HL-60 (cell line): ENCODE data around the gene ANO8.
A peak's percentile ranks its signal among the peaks of the same experiment; 100 is the strongest.
"Not testable (repeated sequence)": the region's sequence is repeated elsewhere in the genome, so short reads cannot be mapped to it uniquely, and the experiment has no call there.

Source experiments
- DNase-seq, 2 experiments: peaks; one replicate each; pipeline ENCODE4 v3.0.0-alpha.2; 2010 to 2020; ENCODE audit warnings: low read depth in 1 of 2, low spot score in 1 of 2
- H3K27ac ChIP-seq: fragments of 250-450 bp; sonication (Bioruptor Pico); replicated peaks from 2 replicates; pipeline ENCODE4 v1.5.1; 2020; ENCODE audit warnings: mild to moderate bottlenecking, moderate library complexity
- H3K27me3 ChIP-seq: fragments of 250-450 bp; sonication (Bioruptor Pico); 2 replicates; pipeline ENCODE4 v1.5.1; 2021; ENCODE audit warnings: mild to moderate bottlenecking, moderate library complexity; ENCODE audit not compliant: insufficient read depth, poor library complexity, severe bottlenecking
- H3K4me3 ChIP-seq: replicated peaks from 2 replicates; pipeline ENCODE4 v1.5.1; 2011; ENCODE audit warnings: mild to moderate bottlenecking, control low read depth, low read length; ENCODE audit not compliant: insufficient read depth
- CTCF ChIP-seq: IDR thresholded peaks from one replicate; pipeline ENCODE4 v1.5.1; 2011; ENCODE audit warnings: low read length, control low read depth, inconsistent platforms; ENCODE audit not compliant: insufficient read depth
- GABPA ChIP-seq: IDR thresholded peaks from 2 replicates; pipeline ENCODE4 v1.6.1; 2012; ENCODE audit warnings: low read depth
- POLR2AphosphoS5 ChIP-seq: IDR thresholded peaks from 2 replicates; pipeline ENCODE4 v1.6.1; 2012; ENCODE audit warnings: low read depth
- SPI1 ChIP-seq: IDR thresholded peaks from 2 replicates; pipeline ENCODE4 v1.6.1; 2012; ENCODE audit warnings: low read depth, mild to moderate bottlenecking, borderline replicate concordance
- TF ChIP-seq, protein P1 (sequence below): IDR thresholded peaks from 2 replicates; pipeline ENCODE4 v1.6.1; 2012; ENCODE audit warnings: low read depth; ENCODE audit not compliant: insufficient replicate concordance

Gene ANO8

DNA sequence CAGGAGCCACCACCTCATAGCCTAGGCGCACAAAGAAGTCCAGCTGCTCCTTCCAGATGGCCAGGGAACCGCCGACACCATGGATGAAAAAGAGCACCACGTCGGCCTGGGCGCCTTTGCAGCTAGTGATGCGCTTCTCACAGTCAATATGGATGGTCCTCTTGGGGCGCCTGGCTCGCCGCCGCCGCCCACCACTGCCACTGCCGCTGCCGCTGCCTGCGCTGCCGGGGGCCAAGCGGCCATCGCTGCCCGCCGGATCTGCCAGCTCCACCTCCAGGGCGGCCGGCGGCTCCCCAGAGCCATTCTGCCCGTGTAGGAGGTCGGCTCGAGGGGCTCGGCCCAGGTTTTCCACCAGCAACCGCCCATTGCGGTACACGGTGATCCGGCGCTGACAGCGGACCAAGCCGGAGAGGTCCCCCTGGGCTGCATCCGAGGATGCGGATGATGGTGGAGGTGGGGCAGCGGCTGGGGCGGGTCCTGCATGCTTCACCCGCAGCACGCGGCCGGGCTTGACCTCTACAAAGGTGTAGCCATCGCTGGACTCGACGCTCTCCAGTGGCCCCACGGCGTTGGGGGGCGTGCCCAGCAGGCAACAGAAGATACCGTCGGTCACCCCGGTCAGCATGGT is 33.5 kb downstream of the ANO8 start:
- no peak overlapping the region for H3K4me3 ChIP-seq
- no peak overlapping the region for H3K27ac ChIP-seq
- TF ChIP-seq SPI1 (no peak), CTCF (no peak), GABPA (no peak), POLR2AphosphoS5 (no peak)
- TF ChIP-seq, protein P1, sequence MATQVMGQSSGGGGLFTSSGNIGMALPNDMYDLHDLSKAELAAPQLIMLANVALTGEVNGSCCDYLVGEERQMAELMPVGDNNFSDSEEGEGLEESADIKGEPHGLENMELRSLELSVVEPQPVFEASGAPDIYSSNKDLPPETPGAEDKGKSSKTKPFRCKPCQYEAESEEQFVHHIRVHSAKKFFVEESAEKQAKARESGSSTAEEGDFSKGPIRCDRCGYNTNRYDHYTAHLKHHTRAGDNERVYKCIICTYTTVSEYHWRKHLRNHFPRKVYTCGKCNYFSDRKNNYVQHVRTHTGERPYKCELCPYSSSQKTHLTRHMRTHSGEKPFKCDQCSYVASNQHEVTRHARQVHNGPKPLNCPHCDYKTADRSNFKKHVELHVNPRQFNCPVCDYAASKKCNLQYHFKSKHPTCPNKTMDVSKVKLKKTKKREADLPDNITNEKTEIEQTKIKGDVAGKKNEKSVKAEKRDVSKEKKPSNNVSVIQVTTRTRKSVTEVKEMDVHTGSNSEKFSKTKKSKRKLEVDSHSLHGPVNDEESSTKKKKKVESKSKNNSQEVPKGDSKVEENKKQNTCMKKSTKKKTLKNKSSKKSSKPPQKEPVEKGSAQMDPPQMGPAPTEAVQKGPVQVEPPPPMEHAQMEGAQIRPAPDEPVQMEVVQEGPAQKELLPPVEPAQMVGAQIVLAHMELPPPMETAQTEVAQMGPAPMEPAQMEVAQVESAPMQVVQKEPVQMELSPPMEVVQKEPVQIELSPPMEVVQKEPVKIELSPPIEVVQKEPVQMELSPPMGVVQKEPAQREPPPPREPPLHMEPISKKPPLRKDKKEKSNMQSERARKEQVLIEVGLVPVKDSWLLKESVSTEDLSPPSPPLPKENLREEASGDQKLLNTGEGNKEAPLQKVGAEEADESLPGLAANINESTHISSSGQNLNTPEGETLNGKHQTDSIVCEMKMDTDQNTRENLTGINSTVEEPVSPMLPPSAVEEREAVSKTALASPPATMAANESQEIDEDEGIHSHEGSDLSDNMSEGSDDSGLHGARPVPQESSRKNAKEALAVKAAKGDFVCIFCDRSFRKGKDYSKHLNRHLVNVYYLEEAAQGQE, result no peak
- DNase-seq, result no peak
- no peaks in the 10 kb centered on the region for H3K27me3 ChIP-seq

GRCh38 chr19:17296976-17297375 is 37.7 kb downstream of the ANO8 start:
- Histone ChIP-seq H3K27ac (no peak overlapping the region), H3K4me3 (no peak overlapping the region), H3K27me3 (no peaks in the 10 kb centered on the region)
- TF ChIP-seq POLR2AphosphoS5 (no peak), SPI1 (no peak), GABPA (no peak), CTCF (no peak)
- TF ChIP-seq, protein P1, result no peak
- DNase-seq, result no peak

DNA sequence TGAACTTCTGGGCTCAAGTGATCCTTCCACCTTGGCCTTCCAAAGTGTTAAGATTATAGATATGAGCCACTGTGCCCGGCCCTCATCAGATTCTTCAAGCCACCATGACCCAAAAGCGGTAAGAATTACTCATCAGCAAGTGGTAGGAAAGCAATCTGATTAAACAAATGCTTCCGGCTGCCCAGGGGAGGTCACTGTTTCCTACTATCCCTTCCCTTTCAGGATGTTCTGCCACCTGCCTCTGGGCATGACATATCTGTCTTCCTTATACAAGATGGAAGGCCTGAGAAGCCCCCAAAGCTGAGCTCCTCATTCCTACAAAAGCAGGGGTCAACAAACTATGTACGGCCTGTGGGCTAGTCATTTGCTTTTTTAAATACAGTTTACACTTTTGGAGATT is 38.4 kb downstream of the ANO8 start:
- no peak overlapping the region for H3K27ac ChIP-seq
- no peak overlapping the region for H3K4me3 ChIP-seq
- TF ChIP-seq, protein P1, result no peak
- TF ChIP-seq SPI1 (no peak), CTCF (no peak), GABPA (no peak), POLR2AphosphoS5 (no peak)
- no peak for DNase-seq
- H3K27me3 ChIP-seq, result no peaks in the 10 kb centered on the region

GRCh38 chr19:17295551-17295950 is 39.1 kb downstream of the ANO8 start:
- H3K27me3 ChIP-seq, result not testable (repeated sequence)

More at GRCh38 chr19:17295551-17295950, 39.1 kb downstream of the ANO8 start:
- H3K27ac ChIP-seq, H3K4me3 ChIP-seq: not testable (repeated sequence)
- DNase-seq, result peak in 1 of 2 experiments; percentile 28
